ENCODE data around the gene ZC3H11A. TPM values are rescaled to one million over a fixed set of nuclear protein-coding genes. Genes with fewer than 3 reads are reported as not detected.
"Not testable (repeated sequence)": the region's sequence is repeated elsewhere in the genome, so short reads cannot be mapped to it uniquely, and the experiment has no call there.

The ZC3H11A gene
- polyA plus RNA-seq, 1 donor (not counting 4 experiments of a cell fraction or from before 2014, with no cell fraction given), result 83.4 TPM

DNA sequence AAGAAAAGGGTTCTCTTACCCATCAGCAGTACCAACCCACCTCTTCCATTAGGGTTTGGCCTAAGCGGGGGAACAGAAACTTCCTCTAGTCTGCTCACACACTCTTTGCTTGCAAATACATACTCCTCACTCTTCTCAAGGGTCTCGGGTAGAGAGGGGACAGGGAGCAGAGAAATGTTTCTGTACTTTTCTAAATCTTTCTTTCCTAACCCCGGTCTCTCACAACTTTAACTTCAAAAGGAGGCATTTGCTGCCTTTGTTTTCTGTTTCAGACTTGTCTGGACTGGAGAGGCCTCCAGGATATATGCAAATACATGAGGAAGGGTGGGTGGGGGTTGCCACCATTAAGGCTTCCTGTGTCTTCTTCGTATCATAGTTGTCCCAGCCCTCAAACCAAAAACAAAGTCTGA is 41.0 kb upstream of the ZC3H11A start:
- peak overlapping the region; percentile 73 for H3K9ac ChIP-seq (ENCODE audit: control insufficient read depth, extremely low read depth, insufficient read depth, low read length)
- no peak for DNase-seq (ENCODE audit: low read depth, low spot score)
- dilution Hi-C loops (cut with MboI; ENCODE audit: extremely low pct_ligation_motif_present, low sequenced_read_pairs), result no loop called here
- TF ChIP-seq, protein P1, sequence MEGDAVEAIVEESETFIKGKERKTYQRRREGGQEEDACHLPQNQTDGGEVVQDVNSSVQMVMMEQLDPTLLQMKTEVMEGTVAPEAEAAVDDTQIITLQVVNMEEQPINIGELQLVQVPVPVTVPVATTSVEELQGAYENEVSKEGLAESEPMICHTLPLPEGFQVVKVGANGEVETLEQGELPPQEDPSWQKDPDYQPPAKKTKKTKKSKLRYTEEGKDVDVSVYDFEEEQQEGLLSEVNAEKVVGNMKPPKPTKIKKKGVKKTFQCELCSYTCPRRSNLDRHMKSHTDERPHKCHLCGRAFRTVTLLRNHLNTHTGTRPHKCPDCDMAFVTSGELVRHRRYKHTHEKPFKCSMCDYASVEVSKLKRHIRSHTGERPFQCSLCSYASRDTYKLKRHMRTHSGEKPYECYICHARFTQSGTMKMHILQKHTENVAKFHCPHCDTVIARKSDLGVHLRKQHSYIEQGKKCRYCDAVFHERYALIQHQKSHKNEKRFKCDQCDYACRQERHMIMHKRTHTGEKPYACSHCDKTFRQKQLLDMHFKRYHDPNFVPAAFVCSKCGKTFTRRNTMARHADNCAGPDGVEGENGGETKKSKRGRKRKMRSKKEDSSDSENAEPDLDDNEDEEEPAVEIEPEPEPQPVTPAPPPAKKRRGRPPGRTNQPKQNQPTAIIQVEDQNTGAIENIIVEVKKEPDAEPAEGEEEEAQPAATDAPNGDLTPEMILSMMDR (optimal IDR thresholded peaks at IDR 0.05 in 1 of 3, IDR thresholded peaks at IDR 0.05 in 1 of 3, conservative IDR thresholded peaks at IDR 0.05 in 1 of 3; ENCODE audit: extremely low read depth in 1 of 3, insufficient read depth in 2 of 3, low read length in 3 of 3), result no peak
- TF ChIP-seq EZH2 (IDR thresholded peaks at IDR 0.05; ENCODE audit: low read length), result no peak
- peaks cover 50% of the 10 kb centered on the region for H3K4me1 ChIP-seq (ENCODE audit: control insufficient read depth, extremely low read depth, insufficient read depth, low read length)
- H3K4me2 ChIP-seq (ENCODE audit: control insufficient read depth, extremely low read depth, insufficient read depth, low read depth, low read length), result peak overlapping the region; percentile 88
- H3K27ac ChIP-seq (ENCODE audit: control insufficient read depth, insufficient read depth, low read length), result peak overlapping the region; percentile 82
- H3K36me3 ChIP-seq (ENCODE audit: control insufficient read depth in 2 of 2, extremely low read depth in 1 of 2, insufficient read depth in 2 of 2, low read length in 2 of 2), result no peaks in the 10 kb centered on the region
- H4K20me1 ChIP-seq (ENCODE audit: control insufficient read depth, extremely low read depth, insufficient read depth, low read length), result no peaks in the 10 kb centered on the region
- peak overlapping the region in 1 of 3 experiments; percentile 3 for H3K4me3 ChIP-seq (ENCODE audit: control insufficient read depth in 2 of 3, extremely low read depth in 1 of 3, insufficient read depth in 2 of 3, low read depth in 1 of 3, low read length in 3 of 3)
- no peaks in the 10 kb centered on the region for H3K9me1 ChIP-seq (ENCODE audit: control insufficient read depth, extremely low read depth, insufficient read depth, low read length)
- FAIRE-seq, result peak; percentile 79
- peak overlapping the region; percentile 75 for H2AFZ ChIP-seq (ENCODE audit: control insufficient read depth, low read length)
- no peaks in the 10 kb centered on the region for H3K27me3 ChIP-seq (ENCODE audit: control insufficient read depth, extremely low read depth, insufficient read depth, low read length)
- no peaks in the 10 kb centered on the region for H3K79me2 ChIP-seq (ENCODE audit: control insufficient read depth, insufficient read depth, low read length)
- H3K9me3 ChIP-seq (ENCODE audit: control insufficient read depth, low read depth, low read length), result no peaks in the 10 kb centered on the region

DNA sequence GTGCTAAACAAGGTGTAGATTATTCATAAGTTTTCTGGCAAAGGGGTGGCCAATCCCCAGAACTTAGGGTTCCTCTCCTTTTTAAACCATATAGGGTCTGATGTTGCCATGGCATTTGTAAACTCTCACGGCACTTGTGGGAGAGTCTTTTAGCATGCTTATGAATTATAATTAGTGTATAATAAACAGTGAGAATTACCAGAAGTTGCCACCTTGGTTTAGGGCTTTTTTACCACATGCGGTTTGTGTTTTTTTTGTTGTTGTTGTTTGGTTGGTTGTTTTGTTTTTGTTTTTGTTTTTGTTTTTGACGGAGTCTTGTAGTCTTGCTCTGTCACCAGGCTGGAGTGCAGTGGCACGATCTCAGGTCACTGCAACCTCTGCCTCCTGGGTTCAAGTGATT is 39.4 kb upstream of the ZC3H11A start:
- peak overlapping the region; percentile 82 for H3K27ac ChIP-seq (ENCODE audit: control insufficient read depth, insufficient read depth, low read length)
- H3K9me3 ChIP-seq (ENCODE audit: control insufficient read depth, low read depth, low read length), result no peaks in the 10 kb centered on the region
- no peaks in the 10 kb centered on the region for H4K20me1 ChIP-seq (ENCODE audit: control insufficient read depth, extremely low read depth, insufficient read depth, low read length)
- no peaks in the 10 kb centered on the region for H3K79me2 ChIP-seq (ENCODE audit: control insufficient read depth, insufficient read depth, low read length)
- H2AFZ ChIP-seq (ENCODE audit: control insufficient read depth, low read length), result peak overlapping the region; percentile 30
- H3K4me2 ChIP-seq (ENCODE audit: control insufficient read depth, extremely low read depth, insufficient read depth, low read depth, low read length), result peak overlapping the region; percentile 54
- TF ChIP-seq EZH2 (IDR thresholded peaks at IDR 0.05; ENCODE audit: low read length), result no peak
- TF ChIP-seq, protein P1 (optimal IDR thresholded peaks at IDR 0.05 in 1 of 3, IDR thresholded peaks at IDR 0.05 in 1 of 3, conservative IDR thresholded peaks at IDR 0.05 in 1 of 3; ENCODE audit: extremely low read depth in 1 of 3, insufficient read depth in 2 of 3, low read length in 3 of 3), result no peak
- dilution Hi-C loops (cut with MboI; ENCODE audit: extremely low pct_ligation_motif_present, low sequenced_read_pairs), result no loop called here
- peak overlapping the region; percentile 44 for H3K9ac ChIP-seq (ENCODE audit: control insufficient read depth, extremely low read depth, insufficient read depth, low read length)
- H3K4me3 ChIP-seq (ENCODE audit: control insufficient read depth in 2 of 3, extremely low read depth in 1 of 3, insufficient read depth in 2 of 3, low read depth in 1 of 3, low read length in 3 of 3), result no peak overlapping the region
- FAIRE-seq (no peak), DNase-seq (ENCODE audit: low read depth, low spot score) (no peak)
- no peaks in the 10 kb centered on the region for H3K9me1 ChIP-seq (ENCODE audit: control insufficient read depth, extremely low read depth, insufficient read depth, low read length)
- no peaks in the 10 kb centered on the region for H3K36me3 ChIP-seq (ENCODE audit: control insufficient read depth in 2 of 2, extremely low read depth in 1 of 2, insufficient read depth in 2 of 2, low read length in 2 of 2)
- H3K4me1 ChIP-seq (ENCODE audit: control insufficient read depth, extremely low read depth, insufficient read depth, low read length), result peaks cover 47% of the 10 kb centered on the region
- H3K27me3 ChIP-seq (ENCODE audit: control insufficient read depth, extremely low read depth, insufficient read depth, low read length), result no peaks in the 10 kb centered on the region

DNA sequence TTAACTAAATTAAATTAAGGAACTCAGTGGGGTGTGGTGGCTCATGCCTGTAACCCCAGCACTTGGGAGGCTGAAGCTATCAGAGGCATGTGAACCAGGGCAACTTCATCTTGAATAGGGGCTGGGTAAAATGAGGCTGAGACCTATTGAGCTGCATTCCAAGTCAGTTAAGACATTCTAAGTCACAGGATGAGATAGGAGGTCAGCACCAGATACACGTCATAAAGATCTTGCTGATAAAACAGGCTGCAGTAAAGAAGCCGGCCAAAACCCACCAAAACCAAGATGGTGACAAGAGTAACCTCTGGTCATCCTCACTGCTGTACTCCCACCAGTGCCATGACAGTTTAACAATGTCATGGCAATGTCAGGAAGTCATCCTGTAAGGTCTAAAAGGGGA is 36.7 kb upstream of the ZC3H11A start:
- FAIRE-seq; H3K79me2 ChIP-seq (ENCODE audit: control insufficient read depth, insufficient read depth, low read length); H3K9me1 ChIP-seq (ENCODE audit: control insufficient read depth, extremely low read depth, insufficient read depth, low read length); H3K4me2 ChIP-seq (ENCODE audit: control insufficient read depth, extremely low read depth, insufficient read depth, low read depth, low read length); H3K27ac ChIP-seq (ENCODE audit: control insufficient read depth, insufficient read depth, low read length); dilution Hi-C loops (cut with MboI; ENCODE audit: extremely low pct_ligation_motif_present, low sequenced_read_pairs); H3K36me3 ChIP-seq (ENCODE audit: control insufficient read depth in 2 of 2, extremely low read depth in 1 of 2, insufficient read depth in 2 of 2, low read length in 2 of 2); H4K20me1 ChIP-seq (ENCODE audit: control insufficient read depth, extremely low read depth, insufficient read depth, low read length); DNase-seq (ENCODE audit: low read depth, low spot score); H3K4me3 ChIP-seq (ENCODE audit: control insufficient read depth in 2 of 3, extremely low read depth in 1 of 3, insufficient read depth in 2 of 3, low read depth in 1 of 3, low read length in 3 of 3); H2AFZ ChIP-seq (ENCODE audit: control insufficient read depth, low read length); H3K9ac ChIP-seq (ENCODE audit: control insufficient read depth, extremely low read depth, insufficient read depth, low read length); H3K27me3 ChIP-seq (ENCODE audit: control insufficient read depth, extremely low read depth, insufficient read depth, low read length); H3K9me3 ChIP-seq (ENCODE audit: control insufficient read depth, low read depth, low read length): not testable (repeated sequence)
- H3K4me1 ChIP-seq (ENCODE audit: control insufficient read depth, extremely low read depth, insufficient read depth, low read length), result peaks cover 34% of the 10 kb centered on the region

All from keratinocyte (primary cell).